Keratinocyte (primary cell): Measurements from ENCODE around the gene LSM6. TPM values are rescaled to one million over a fixed set of nuclear protein-coding genes. Genes with fewer than 3 reads are reported as not detected.
A peak's percentile ranks its signal among the peaks of the same experiment; 100 is the strongest.

Source experiments
- DNase-seq: peaks from one replicate; pipeline ENCODE4 v3.0.0-alpha.2; 2011; ENCODE audit warnings: low read depth, missing footprints, low spot score
- FAIRE-seq: peaks from 2 replicates; lab custom pipeline; 2011; peaks lifted over from hg19 to GRCh38; lab: Jason Lieb, UNC
- H2AFZ ChIP-seq: 2 replicates; pipeline ENCODE4 v1.6.0; 2012; ENCODE audit warnings: low read length, control low read depth, inconsistent platforms; ENCODE audit not compliant: control insufficient read depth
- H3K27ac ChIP-seq: 2 replicates; pipeline ENCODE4 v1.5.1; 2011; ENCODE audit warnings: low read length; ENCODE audit not compliant: control insufficient read depth, insufficient read depth
- H3K27me3 ChIP-seq: 3 replicates; pipeline ENCODE4 v1.6.0; 2011; ENCODE audit warnings: low read length; ENCODE audit not compliant: control insufficient read depth, insufficient read depth; ENCODE audit errors: extremely low read depth
- H3K36me3 ChIP-seq, 2 experiments: 2 replicates in 1 of 2; 3 replicates in 1 of 2; pipeline ENCODE4 v1.5.1; 2011; ENCODE audit warnings: low read length in 2 of 2, mild to moderate bottlenecking in 1 of 2; ENCODE audit not compliant: control insufficient read depth in 2 of 2, insufficient read depth in 2 of 2; ENCODE audit errors: extremely low read depth in 1 of 2
- H3K4me1 ChIP-seq: 3 replicates; pipeline ENCODE4 v1.5.1; 2011; ENCODE audit warnings: low read length; ENCODE audit not compliant: control insufficient read depth, insufficient read depth; ENCODE audit errors: extremely low read depth
- H3K4me2 ChIP-seq: 3 replicates; pipeline ENCODE4 v1.6.0; 2011; ENCODE audit warnings: low read depth, low read length; ENCODE audit not compliant: control insufficient read depth, insufficient read depth; ENCODE audit errors: extremely low read depth
- H3K4me3 ChIP-seq, 3 experiments: fragments of 200-600 bp in 1 of 3; sonication (generic) in 1 of 3; 2 replicates in 2 of 3; 3 replicates in 1 of 3; pipeline ENCODE4 v1.5.1; 2011 to 2016; ENCODE audit warnings: low read length in 3 of 3, mild to moderate bottlenecking in 3 of 3, control low read depth in 2 of 3, inconsistent platforms in 1 of 3, low read depth in 1 of 3, mixed read lengths in 1 of 3, mixed run types in 1 of 3, moderate library complexity in 1 of 3; ENCODE audit not compliant: control insufficient read depth in 2 of 3, insufficient read depth in 2 of 3; ENCODE audit errors: extremely low read depth in 1 of 3
- H3K79me2 ChIP-seq: 2 replicates; pipeline ENCODE4 v1.6.0; 2012; ENCODE audit warnings: low read length; ENCODE audit not compliant: control insufficient read depth, insufficient read depth
- H3K9ac ChIP-seq: 3 replicates; pipeline ENCODE4 v1.6.0; 2011; ENCODE audit warnings: low read length; ENCODE audit not compliant: control insufficient read depth, insufficient read depth; ENCODE audit errors: extremely low read depth
- H3K9me1 ChIP-seq: 3 replicates; pipeline ENCODE4 v1.6.0; 2011; ENCODE audit warnings: low read length; ENCODE audit not compliant: control insufficient read depth, insufficient read depth; ENCODE audit errors: extremely low read depth
- H3K9me3 ChIP-seq: 2 replicates; pipeline ENCODE4 v1.5.1; 2012; ENCODE audit warnings: low read depth, low read length; ENCODE audit not compliant: control insufficient read depth
- H4K20me1 ChIP-seq: 3 replicates; pipeline ENCODE4 v1.6.0; 2011; ENCODE audit warnings: low read length; ENCODE audit not compliant: control insufficient read depth, insufficient read depth; ENCODE audit errors: extremely low read depth
- CTCF ChIP-seq, 3 experiments: IDR thresholded peaks in 1 of 3; conservative IDR thresholded peaks in 1 of 3; optimal IDR thresholded peaks in 1 of 3; 2 replicates in 2 of 3; 3 replicates in 1 of 3; pipeline versions ENCODE3 to v1.5.1; 2011; ENCODE audit warnings: low read length in 3 of 3, mild to moderate bottlenecking in 3 of 3, moderate library complexity in 2 of 3, control low read depth in 1 of 3, inconsistent platforms in 1 of 3; ENCODE audit not compliant: insufficient read depth in 2 of 3; ENCODE audit errors: extremely low read depth in 1 of 3
- EZH2 ChIP-seq: IDR thresholded peaks from one replicate; pipeline ENCODE4 v1.6.1; 2012; ENCODE audit warnings: inconsistent platforms, mild to moderate bottlenecking, low read length, moderate library complexity
- dilution Hi-C: fragments of 300-500 bp; cut with MboI; formaldehyde crosslinking; loops from one replicate; pipeline ENCODE4 v1.7.0; 2020; ENCODE audit warnings: low sequenced_read_pairs; ENCODE audit not compliant: extremely low pct_ligation_motif_present
- polyA plus RNA-seq, 5 experiments: library from polyadenylated mRNA; depleted of rRNA in 3 of 5; stranded (reverse) in 3 of 5; stranded (forward) in 1 of 5; unstranded in 1 of 5; fragments of >200 nt; gene quantifications; 1 replicate in 1 of 5; 2 replicates in 3 of 5; 3 replicates in 1 of 5; pipeline versions ENCODE4 v1.2.1 to v1.2.3, GENCODE V29; 2011 to 2012; ENCODE audit warnings: missing spikeins in 2 of 5, low read depth in 1 of 5, low replicate concordance in 1 of 5

LSM6 gene
- polyA plus RNA-seq, 1 donor (not counting 4 experiments of a cell fraction or from before 2014, with no cell fraction given), result 33.7 TPM

- Histone ChIP-seq H3K79me2 (peaks cover 55% of the 10 kb centered on the region), H3K4me3 (peak overlapping the region in 2 of 3 experiments; percentile 74 to 79), H3K4me2 (peak overlapping the region; percentile 87), H3K4me1 (peaks cover 19% of the 10 kb centered on the region), H3K9ac (peak overlapping the region; percentile 84), H3K27ac (peak overlapping the region; percentile 70), H3K27me3 (no peaks in the 10 kb centered on the region), H4K20me1 (no peaks in the 10 kb centered on the region), H2AFZ (no peak overlapping the region), H3K36me3 (peaks cover 0 to 2% of the 10 kb centered on the region in 2 experiments), H3K9me1 (no peaks in the 10 kb centered on the region), H3K9me3 (no peaks in the 10 kb centered on the region)
- no peak for TF ChIP-seq CTCF (optimal IDR thresholded peaks at IDR 0.05 in 1 of 3, IDR thresholded peaks at IDR 0.05 in 1 of 3, conservative IDR thresholded peaks at IDR 0.05 in 1 of 3; ENCODE audit: extremely low read depth in 1 of 3, insufficient read depth in 2 of 3, low read length in 3 of 3)
- no peak for TF ChIP-seq EZH2
- dilution Hi-C loops, result no loop called here
- DNase-seq, result no peak
- no peak for FAIRE-seq
Observed at GRCh38 chr4:146176891-146177290, 1.4 kb downstream of the LSM6 start.

GRCh38 chr4:146178126-146178525, 2.6 kb downstream of the LSM6 start:
- Histone ChIP-seq H3K4me1 (peaks cover 19% of the 10 kb centered on the region), H3K79me2 (peaks cover 57% of the 10 kb centered on the region)

More at GRCh38 chr4:146178126-146178525, 2.6 kb downstream of the LSM6 start:
- DNase-seq (no peak), FAIRE-seq (no peak)
- H3K27ac ChIP-seq, result no peak overlapping the region
- H3K4me3 ChIP-seq, result no peak overlapping the region
- H3K27me3 ChIP-seq, result no peaks in the 10 kb centered on the region
- no peak for TF ChIP-seq EZH2
- TF ChIP-seq CTCF (optimal IDR thresholded peaks at IDR 0.05 in 1 of 3, IDR thresholded peaks at IDR 0.05 in 1 of 3, conservative IDR thresholded peaks at IDR 0.05 in 1 of 3; ENCODE audit: extremely low read depth in 1 of 3, insufficient read depth in 2 of 3, low read length in 3 of 3), result no peak
- no peaks in the 10 kb centered on the region for H3K9me3 ChIP-seq
- H3K9me1 ChIP-seq, result no peaks in the 10 kb centered on the region
- H3K4me2 ChIP-seq, result no peak overlapping the region
- H4K20me1 ChIP-seq, result no peaks in the 10 kb centered on the region
- H3K36me3 ChIP-seq, result peaks cover 0 to 2% of the 10 kb centered on the region in 2 experiments
- H3K9ac ChIP-seq, result no peak overlapping the region
- dilution Hi-C loops, result no loop called here
- no peak overlapping the region for H2AFZ ChIP-seq
